Activated naive CD8-positive, alpha-beta T cell treated with anti-CD3 and anti-CD28 coated beads, Interleukin-2, amount 50 U/mL, for 16 hours (primary cell): ENCODE measurements around the gene SRRT.
A peak's percentile ranks its signal among the peaks of the same experiment; 100 is the strongest.
"Not testable (repeated sequence)": the region's sequence is repeated elsewhere in the genome, so short reads cannot be mapped to it uniquely, and the experiment has no call there.

Experiments
- DNase-seq: peaks from one replicate; pipeline ENCODE4 v3.0.0-alpha.2; 2020; ENCODE audit warnings: low read depth, low spot score

Gene SRRT

DNA sequence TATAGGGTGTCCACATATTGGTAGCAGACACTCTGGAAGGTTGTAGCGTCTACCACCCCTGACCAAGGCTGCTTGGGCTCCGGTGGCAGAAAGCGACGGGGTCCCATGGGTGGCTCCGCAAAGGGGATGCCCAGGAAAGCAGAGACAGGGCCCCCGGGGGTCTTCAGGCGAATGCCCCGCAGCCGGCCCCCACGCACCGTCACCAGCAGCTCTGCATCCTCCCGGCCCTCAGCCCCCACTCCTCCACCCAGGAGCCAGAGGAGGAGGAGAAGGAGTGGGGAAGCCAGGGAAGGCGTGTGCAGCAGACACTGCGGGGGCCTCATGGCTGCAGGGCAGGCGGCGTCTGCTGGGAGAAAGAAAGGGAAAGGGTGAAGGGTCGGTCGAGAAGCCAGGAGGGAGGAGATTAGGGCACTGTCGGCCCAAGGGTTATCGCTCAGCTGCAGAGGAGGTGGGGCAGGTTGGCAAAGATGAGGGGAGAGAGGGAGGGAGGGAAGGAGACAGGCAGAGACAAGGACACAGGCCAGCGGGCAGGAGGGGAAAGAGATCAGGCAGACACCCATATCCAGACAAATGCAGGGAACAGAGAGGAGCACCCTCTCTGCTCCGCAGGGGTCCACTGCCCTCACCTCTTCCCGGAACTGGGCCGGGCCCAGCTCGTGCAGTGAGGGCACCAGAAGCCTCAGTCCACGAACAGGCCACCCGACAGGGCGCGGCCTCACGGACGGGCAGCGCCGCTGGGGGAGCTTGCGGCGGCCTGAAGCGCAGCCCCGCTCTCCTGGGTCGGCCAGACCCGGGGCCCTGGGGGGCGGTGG lies 19.2 kb downstream of the SRRT start:
- DNase-seq: no peak

GRCh38 chr7:100894860-100895700 lies 20.2 kb downstream of the SRRT start:
- DNase-seq: peak; percentile 46

- no peak for DNase-seq
Measured at GRCh38 chr7:100895701-100895955, 20.7 kb downstream of the SRRT start, which contains the start of gene ACHE. Gene ACHE, minus strand, starts transcription at chr7:100895888. Its CDS starts 1,656 bp downstream, at chr7:100894232.

GRCh38 chr7:100895956-100896731 lies 21.2 kb downstream of the SRRT start:
- DNase-seq: no peak

DNA sequence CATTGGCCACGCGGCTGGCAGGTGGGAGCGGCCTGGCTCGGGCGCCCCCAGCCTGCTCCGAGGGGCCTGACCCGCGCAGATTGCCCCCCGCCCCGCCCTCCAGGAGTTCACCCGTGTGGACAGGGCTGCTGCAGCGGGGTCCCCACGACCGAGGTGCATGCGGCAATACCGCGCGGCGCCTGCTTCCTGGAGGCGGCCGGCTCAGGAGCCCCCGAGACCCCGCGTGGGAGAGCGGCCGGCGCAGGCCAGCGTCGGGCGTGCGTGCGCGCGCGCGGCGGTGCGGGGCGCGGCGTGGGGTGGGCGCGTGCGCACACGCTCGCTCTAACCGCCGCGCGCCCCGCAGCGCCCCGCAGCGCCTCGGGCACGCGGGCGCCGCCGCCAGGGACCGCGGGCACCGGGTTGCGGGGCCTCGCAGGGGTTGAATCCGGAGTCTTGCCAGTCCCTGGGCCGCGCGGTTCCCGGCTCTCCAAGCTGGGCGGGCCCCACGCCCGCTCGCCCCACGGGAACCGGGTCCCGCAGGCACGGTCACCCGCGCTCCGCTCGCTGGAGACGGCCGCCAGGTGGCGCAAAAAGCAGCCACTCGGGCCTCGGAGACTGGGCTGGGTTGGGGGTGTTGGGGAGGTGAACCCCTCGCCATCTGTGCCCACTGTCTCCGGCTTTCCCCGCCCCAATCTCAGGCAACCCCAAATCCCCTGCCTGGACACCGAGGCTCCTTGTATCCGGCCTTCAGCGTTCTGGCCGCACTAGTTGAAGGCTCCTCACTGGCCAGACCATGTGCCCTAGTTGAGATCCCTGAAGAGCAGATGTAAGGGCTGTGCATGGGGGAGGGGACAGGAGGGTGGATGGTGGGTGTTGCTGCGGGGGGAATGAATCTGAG lies 22.1 kb downstream of the SRRT start:
- DNase-seq: no peak

DNA sequence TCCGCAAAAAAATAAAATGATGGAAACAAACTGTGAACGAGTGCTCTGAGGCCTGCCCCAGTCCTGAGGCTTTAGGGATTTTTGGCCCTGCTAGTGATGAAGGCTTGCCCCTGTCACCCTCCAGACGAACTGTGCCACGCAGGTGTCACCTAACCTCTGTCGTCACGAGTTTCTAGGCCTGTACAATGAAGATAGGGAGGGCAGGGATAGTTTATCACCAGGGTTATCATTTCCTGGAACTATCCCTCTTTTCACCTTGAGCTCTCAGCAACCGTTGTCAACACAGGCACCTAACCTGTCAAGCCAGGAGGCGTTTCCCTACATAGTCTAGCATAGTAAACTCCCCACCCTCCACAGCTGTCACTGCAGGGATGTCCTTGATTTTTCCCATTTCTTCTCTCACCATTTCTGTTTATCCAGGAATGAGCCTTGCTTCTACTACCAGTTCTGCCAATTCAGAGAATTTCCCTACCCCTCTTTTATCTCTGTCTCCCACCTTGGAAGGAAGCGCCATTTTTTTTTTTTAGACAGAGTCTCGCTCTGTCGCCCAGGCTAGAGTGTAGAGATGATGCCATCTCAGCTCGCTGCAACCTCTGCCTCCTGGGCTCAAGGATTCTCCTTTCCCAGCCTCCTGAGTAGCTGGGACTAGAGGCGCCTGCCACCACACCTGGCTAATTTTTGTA lies 23.0 kb downstream of the SRRT start:
- DNase-seq: no peak

DNA sequence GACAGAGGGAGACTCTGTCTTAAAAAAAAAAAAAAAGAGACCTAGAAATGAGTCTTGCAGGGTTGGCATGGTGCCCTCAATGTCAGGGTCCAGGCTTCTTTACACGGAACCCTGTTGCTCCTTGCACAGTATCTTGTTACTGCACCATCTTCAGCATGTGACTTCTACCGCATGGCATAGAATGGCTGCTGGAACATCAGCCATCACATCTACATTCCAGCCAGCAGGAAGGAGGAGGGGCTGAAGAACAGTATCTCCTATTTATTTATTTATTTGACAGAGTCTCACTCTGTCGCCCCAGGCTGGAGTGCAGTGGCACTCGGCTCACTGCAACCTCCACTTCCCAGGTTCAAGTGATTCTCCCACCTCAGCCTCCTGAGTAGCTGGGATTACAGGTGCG lies 24.5 kb downstream of the SRRT start:
- no peak for DNase-seq

DNA sequence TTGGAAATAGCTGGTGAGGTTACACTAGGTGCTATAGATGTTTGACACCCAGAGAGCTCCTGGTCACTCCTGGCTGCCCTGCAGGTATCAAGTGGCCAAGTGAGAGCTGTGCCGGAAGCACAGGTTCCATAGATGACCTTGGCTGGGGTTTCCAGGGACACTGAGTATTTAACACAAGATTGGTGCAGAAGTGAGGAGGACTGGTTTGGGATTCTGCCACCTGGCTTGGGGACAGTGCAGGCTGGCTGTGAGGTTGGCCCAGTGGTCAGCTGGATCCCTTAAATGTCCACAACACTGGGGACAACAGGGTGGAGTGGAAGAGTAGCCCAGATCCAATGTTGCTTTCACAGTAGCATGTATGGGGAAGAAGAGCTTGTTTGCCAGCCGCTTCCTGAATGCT lies 26.1 kb downstream of the SRRT start:
- no peak for DNase-seq

DNA sequence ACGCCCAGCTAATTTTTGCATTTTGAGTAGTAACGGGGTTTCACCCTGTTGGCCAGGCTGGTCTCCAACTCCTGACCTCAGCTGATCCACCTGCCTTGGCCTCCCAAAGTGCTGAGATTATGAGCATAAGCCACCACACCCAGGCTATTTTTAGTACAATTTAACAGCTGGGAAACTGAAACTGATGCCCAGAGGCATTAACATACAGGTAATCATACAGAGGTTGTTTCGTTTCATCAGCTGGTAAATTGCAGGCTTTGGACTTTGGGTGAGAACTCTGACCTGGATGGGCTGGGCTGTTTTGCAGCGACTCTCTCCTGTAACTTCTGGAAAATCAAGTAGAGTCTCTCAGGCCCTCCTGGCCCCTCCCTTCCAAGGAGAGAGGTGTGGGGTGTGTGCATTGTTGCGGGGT lies 27.0 kb downstream of the SRRT start:
- DNase-seq: no peak

DNA sequence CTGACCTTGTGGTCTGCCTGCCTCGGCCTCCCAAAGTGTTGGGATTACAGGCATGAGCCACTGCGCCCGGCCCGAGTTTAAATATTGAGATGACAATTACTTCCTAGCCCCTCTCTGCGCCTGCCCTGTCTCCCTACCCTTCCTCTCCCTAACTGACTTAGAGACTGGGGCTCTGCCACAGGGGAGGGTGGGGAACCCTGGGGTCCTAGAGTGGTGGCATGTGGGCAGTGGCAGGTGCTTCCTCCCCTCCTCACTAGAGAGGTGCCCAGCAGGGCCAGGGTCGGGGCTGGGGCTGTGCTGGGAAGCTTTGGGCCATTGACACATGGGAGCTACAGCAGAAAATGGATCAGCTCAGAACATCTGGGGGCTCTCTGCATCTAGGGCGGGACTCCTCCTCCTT lies 27.7 kb downstream of the SRRT start:
- DNase-seq: no peak

DNA sequence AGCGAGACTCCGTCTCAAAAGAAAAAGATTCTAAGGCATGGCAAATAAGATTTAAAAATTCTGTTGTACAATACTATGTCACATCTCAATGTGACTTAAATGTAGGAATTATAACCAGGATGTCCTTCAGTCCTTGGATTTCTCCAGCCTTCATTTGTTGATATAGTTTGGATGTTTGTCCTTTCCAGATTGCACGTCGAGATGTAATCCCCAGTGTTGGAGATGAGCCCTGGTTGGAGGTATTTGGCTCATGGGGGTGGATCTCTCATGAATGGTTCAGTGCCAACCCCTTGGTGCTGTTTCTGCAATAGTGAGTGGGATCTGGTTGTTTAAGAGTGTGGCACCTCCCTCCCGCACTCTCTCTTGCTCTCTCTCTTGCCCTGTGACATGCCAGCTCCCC lies 33.6 kb downstream of the SRRT start:
- DNase-seq: no peak

- not testable (repeated sequence) for DNase-seq
Measured at GRCh38 chr7:100910443-100910842, 35.5 kb downstream of the SRRT start.

GRCh38 chr7:100911484-100911883 lies 36.6 kb downstream of the SRRT start:
- no peak for DNase-seq

DNA sequence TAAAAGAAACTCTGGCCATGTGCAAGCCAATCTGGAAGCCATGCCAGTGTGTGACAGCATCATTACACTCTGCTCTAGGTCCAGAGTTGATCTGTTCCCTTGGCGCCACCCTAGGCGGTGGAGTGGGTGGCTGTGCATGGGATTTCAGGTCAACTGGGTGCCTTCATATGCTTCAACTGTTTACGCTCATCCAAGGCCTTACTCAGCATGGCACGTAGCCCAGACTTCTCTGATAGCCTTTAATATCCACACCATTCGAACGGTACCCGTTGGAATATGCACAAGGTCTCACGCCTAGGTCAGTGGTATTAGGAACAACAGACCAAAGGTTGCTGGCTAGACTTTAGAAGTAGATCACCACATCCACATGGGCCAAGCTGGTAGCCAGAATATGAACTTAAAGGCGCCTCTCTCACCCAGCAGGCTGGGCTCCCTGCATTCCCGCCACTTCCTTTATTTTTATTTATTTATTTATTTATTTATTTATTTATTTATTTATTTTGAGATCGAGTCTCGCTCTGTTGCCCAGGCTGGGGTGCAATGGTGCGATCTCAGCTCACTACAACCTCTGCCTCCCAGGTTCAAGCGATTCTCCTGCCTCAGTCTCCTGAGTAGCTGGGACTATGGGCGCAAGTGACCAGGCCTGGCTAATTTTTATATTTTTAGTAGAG lies 39.4 kb downstream of the SRRT start:
- no peak for DNase-seq

DNA sequence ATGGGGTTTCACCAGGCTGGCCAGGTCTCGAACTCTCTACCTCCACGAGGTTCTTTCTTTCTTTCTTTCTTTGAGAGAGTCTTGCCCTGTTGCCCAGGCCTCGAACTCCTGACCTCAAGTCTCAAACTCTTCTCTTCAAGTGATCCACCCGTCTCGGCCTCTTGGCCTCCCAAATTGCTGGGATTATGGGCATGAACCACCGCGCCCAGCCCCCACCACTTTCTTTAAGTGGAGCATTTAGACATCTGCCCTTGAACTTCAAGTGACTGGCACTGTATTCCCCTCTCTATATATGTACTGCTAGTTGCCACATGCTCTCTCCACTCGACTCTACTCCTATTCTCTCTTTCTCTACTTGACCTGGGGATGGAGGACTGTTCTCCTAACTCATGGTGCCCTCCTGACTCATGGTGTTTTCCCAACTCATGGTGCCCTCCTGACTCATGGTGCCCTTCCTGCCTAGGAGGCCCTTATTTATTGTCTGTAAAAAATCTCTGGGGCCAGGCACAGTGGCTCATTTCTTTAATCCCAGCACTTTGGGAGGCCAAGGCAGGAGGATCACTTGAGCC lies 40.1 kb downstream of the SRRT start:
- DNase-seq: no peak

- not testable (repeated sequence) for DNase-seq
Measured at GRCh38 chr7:100919335-100919734, 44.4 kb downstream of the SRRT start.

GRCh38 chr7:100919779-100920437 lies 45.0 kb downstream of the SRRT start:
- DNase-seq: not testable (repeated sequence)

DNA sequence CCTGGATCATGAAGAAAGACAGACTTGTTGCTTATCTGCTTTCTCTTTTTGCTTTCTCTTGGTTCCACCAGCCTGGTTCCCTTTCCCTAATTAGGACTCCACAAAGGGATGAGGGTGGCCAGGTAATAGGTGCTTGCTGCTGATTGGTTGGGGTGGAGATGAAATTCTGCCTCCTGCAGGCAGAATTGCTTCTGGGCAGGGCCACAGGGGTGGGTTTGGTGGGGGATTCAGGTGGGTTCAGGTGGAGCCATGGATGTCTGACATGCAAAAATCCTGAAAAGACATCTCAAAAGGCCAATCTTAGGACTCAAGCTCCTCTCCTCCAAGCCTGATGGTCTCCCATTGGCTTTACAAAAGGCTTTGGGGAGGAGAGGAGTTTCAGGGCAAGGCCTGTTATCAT lies 46.1 kb downstream of the SRRT start:
- DNase-seq: no peak

GRCh38 chr7:100923616-100924015 lies 48.7 kb downstream of the SRRT start:
- DNase-seq: not testable (repeated sequence)
